OCI-LY3 (cell line): ENCODE data around the gene NID1.

Source experiments
- EZH2phosphoT487 ChIP-seq: fragments of 200-600 bp; shearing (Covaris generic); IDR thresholded peaks from 2 replicates; pipeline ENCODE4 v1.6.1; 2018; ENCODE audit warnings: antibody characterized with exemption, mixed run types, low read depth
- TF ChIP-seq, protein P1 (sequence below): fragments of 200-600, 300-600 bp; sonication (generic); IDR thresholded peaks from 2 replicates; pipeline ENCODE4 v1.5.1; 2014; ENCODE audit warnings: antibody characterized with exemption, low read length, low read depth

DNA sequence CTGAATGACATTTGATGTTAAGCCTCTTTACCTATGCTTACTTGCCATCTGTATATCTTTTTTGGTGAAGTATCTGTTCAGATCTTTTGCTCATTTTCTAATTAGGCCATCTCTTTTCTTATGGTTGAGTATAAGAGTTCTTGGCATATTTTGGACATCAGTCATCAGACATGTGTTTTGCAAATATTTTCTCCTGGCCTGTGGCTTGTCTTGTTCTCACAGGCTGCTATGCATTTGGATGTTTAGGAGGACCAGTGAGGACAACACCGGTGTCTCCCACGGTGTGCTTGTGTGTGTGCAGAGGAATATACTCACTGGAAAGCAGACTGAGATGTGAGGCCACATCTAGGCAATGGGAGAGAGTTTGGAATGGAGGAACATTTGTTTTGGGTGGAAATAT lies 111.1 kb downstream of the NID1 start:
- TF ChIP-seq, protein P1, sequence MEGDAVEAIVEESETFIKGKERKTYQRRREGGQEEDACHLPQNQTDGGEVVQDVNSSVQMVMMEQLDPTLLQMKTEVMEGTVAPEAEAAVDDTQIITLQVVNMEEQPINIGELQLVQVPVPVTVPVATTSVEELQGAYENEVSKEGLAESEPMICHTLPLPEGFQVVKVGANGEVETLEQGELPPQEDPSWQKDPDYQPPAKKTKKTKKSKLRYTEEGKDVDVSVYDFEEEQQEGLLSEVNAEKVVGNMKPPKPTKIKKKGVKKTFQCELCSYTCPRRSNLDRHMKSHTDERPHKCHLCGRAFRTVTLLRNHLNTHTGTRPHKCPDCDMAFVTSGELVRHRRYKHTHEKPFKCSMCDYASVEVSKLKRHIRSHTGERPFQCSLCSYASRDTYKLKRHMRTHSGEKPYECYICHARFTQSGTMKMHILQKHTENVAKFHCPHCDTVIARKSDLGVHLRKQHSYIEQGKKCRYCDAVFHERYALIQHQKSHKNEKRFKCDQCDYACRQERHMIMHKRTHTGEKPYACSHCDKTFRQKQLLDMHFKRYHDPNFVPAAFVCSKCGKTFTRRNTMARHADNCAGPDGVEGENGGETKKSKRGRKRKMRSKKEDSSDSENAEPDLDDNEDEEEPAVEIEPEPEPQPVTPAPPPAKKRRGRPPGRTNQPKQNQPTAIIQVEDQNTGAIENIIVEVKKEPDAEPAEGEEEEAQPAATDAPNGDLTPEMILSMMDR: no peak
- TF ChIP-seq EZH2phosphoT487: no peak
